ENCODE data around the gene IL1F10. TPM values are rescaled to one million over a fixed set of nuclear protein-coding genes. Genes with fewer than 3 reads are reported as not detected.

IL1F10 gene
- total RNA-seq, 1 donor from 2014 or later, result not detected

- no peak for DNase-seq (ENCODE audit: low read depth)
- FAIRE-seq, result no peak
- TF ChIP-seq, protein P1, sequence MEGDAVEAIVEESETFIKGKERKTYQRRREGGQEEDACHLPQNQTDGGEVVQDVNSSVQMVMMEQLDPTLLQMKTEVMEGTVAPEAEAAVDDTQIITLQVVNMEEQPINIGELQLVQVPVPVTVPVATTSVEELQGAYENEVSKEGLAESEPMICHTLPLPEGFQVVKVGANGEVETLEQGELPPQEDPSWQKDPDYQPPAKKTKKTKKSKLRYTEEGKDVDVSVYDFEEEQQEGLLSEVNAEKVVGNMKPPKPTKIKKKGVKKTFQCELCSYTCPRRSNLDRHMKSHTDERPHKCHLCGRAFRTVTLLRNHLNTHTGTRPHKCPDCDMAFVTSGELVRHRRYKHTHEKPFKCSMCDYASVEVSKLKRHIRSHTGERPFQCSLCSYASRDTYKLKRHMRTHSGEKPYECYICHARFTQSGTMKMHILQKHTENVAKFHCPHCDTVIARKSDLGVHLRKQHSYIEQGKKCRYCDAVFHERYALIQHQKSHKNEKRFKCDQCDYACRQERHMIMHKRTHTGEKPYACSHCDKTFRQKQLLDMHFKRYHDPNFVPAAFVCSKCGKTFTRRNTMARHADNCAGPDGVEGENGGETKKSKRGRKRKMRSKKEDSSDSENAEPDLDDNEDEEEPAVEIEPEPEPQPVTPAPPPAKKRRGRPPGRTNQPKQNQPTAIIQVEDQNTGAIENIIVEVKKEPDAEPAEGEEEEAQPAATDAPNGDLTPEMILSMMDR (IDR thresholded peaks at IDR 0.05; ENCODE audit: insufficient read depth, low read length, severe bottlenecking), result no peak
- no peaks in the 10 kb centered on the region for H3K36me3 ChIP-seq (ENCODE audit: control insufficient read depth, insufficient read depth, low read length)
- H3K27me3 ChIP-seq (ENCODE audit: control insufficient read depth, insufficient read depth, low read length), result no peaks in the 10 kb centered on the region
- H3K4me3 ChIP-seq (ENCODE audit: low read depth, low read length), result no peak overlapping the region
Observed at GRCh38 chr2:113098041-113098440, 30.3 kb downstream of the IL1F10 start.

DNA sequence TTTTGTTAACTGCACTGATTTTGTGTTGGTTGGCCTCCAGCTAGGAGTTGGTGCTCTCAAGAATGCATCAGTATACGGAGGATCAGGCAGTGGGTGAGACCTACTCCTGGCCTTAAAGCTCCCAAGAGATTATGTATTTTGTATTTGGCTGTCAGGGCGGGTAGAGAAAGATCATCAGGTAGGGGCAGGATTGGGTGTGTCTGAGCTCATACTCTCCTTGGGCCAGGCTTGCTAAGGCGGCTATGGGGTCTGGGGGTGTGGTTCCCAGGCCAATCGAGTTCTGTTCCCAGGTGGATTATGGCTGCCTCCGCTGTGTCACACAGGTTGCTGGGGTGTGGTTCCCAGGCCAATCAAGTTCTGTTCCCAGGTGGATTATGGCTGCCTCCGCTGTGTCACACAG is 30.8 kb downstream of the IL1F10 start:
- Histone ChIP-seq H3K4me3 (ENCODE audit: low read depth, low read length) (no peak overlapping the region), H3K27me3 (ENCODE audit: control insufficient read depth, insufficient read depth, low read length) (no peaks in the 10 kb centered on the region), H3K36me3 (ENCODE audit: control insufficient read depth, insufficient read depth, low read length) (no peaks in the 10 kb centered on the region)
- FAIRE-seq (no peak), DNase-seq (ENCODE audit: low read depth) (no peak)
- TF ChIP-seq, protein P1 (IDR thresholded peaks at IDR 0.05; ENCODE audit: insufficient read depth, low read length, severe bottlenecking), result no peak

GRCh38 chr2:113102133-113102532 is 34.4 kb downstream of the IL1F10 start:
- TF ChIP-seq, protein P1 (IDR thresholded peaks at IDR 0.05; ENCODE audit: insufficient read depth, low read length, severe bottlenecking), result no peak
- FAIRE-seq (no peak), DNase-seq (ENCODE audit: low read depth) (no peak)
- H3K36me3 ChIP-seq (ENCODE audit: control insufficient read depth, insufficient read depth, low read length), result no peaks in the 10 kb centered on the region
- no peaks in the 10 kb centered on the region for H3K27me3 ChIP-seq (ENCODE audit: control insufficient read depth, insufficient read depth, low read length)
- no peak overlapping the region for H3K4me3 ChIP-seq (ENCODE audit: low read depth, low read length)

- H3K36me3 ChIP-seq (ENCODE audit: control insufficient read depth, insufficient read depth, low read length), result no peaks in the 10 kb centered on the region
- no peaks in the 10 kb centered on the region for H3K27me3 ChIP-seq (ENCODE audit: control insufficient read depth, insufficient read depth, low read length)
- no peak overlapping the region for H3K4me3 ChIP-seq (ENCODE audit: low read depth, low read length)
- DNase-seq (ENCODE audit: low read depth), result no peak
- TF ChIP-seq, protein P1 (IDR thresholded peaks at IDR 0.05; ENCODE audit: insufficient read depth, low read length, severe bottlenecking), result no peak
- peak; percentile 18 for FAIRE-seq
Observed at GRCh38 chr2:113103277-113103676, 35.5 kb downstream of the IL1F10 start.

- Histone ChIP-seq H3K4me3 (ENCODE audit: low read depth, low read length) (no peak overlapping the region), H3K27me3 (ENCODE audit: control insufficient read depth, insufficient read depth, low read length) (no peaks in the 10 kb centered on the region), H3K36me3 (ENCODE audit: control insufficient read depth, insufficient read depth, low read length) (no peaks in the 10 kb centered on the region)
- peak; percentile 80 for DNase-seq (ENCODE audit: low read depth)
- FAIRE-seq, result peak; percentile 7
- TF ChIP-seq, protein P1 (IDR thresholded peaks at IDR 0.05; ENCODE audit: insufficient read depth, low read length, severe bottlenecking), result no peak
Observed at GRCh38 chr2:113104054-113104611, 36.4 kb downstream of the IL1F10 start.
